Amygdala (tissue), 56 donors: ENCODE measurements around the gene SELENOO.

Experiments used
- DNase-seq, 56 donors: peaks; one replicate each; lab custom pipeline; 2025; lab: John Stamatoyannopoulos, UW

The SELENOO gene

GRCh38 chr22:50226063-50226874 lies 25.5 kb downstream of the SELENOO start:
- DNase-seq: no peak

- no peak for DNase-seq
Measured at GRCh38 chr22:50226875-50227165, 26.0 kb downstream of the SELENOO start.

- no peak for DNase-seq
Measured at GRCh38 chr22:50227579-50228215, 26.9 kb downstream of the SELENOO start.

DNA sequence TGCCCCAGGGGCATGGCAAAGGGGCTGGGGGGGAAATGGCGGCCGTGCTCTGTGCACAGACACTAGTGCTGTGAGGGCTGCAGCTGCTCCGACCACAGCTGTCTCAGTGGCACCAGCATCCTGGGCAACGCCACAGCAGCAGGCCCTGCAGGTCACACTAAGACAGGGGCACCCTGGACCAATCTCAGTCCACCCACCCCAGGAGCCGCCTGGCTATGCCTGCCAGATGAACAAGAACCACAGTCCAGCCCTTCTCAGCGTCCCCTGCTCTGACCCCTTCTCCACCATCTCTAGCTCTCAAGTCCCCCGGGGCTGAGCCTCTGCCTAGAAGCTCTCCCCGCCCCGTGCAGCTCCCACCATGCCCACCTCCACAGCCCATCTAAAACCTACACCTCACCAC lies 27.6 kb downstream of the SELENOO start:
- DNase-seq: no peak

GRCh38 chr22:50229370-50229769 lies 28.6 kb downstream of the SELENOO start:
- no peak for DNase-seq

GRCh38 chr22:50232481-50233151 lies 31.8 kb downstream of the SELENOO start:
- DNase-seq: no peak

DNA sequence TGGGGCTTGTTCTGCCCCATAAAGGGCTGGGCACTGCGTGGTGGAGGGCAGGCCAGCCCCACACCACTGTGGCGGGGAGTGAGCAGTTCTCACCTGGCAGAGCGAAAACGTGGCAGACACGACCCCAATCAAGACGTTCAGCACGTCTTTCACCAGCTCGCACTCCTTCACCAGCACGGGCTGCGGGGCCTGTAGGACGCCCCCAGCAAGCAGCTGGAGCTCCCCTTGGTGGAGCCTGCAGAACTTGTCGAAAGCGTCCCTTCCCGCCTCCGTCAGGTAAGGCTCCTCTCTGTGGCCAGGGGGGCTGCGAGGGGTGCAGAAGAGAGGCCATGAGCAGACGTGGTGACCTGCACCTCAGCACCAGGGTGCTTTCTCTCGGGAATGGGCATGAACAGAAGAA lies 32.4 kb downstream of the SELENOO start:
- DNase-seq: no peak

DNA sequence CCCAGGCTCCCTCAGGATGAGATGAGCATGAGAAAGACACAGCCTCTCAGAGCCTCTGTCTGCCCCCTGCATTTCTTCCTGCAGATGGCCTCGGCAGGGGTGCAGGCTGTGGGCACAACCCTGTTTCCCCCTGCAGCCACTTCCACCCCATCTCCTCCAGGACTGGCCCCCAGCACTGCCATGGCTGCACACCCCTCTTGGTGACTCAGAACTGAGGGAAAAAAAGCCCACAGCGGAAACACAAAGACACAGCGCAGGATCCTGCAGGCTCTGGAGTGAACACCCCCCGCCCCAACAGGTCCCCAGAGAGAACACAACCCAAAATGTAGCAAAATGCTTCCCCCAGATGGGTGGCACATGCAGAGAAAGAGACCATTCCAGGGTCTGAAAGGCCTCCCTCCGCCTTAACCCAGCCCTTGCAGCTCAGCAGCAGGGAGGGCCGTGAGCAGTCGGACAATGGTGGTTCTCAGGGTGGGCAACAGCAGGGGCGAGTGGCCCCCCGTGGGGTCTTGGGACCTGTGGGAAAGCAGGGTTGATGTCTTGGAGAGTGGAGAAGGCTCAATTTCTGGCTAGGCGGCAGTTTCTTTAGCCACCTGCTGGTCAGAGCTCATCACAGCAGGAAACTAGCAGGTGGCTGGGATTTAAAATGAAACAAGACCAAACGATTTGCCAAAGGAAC lies 36.1 kb downstream of the SELENOO start:
- no peak for DNase-seq

GRCh38 chr22:50238755-50239154 lies 37.9 kb downstream of the SELENOO start:
- DNase-seq: no peak

DNA sequence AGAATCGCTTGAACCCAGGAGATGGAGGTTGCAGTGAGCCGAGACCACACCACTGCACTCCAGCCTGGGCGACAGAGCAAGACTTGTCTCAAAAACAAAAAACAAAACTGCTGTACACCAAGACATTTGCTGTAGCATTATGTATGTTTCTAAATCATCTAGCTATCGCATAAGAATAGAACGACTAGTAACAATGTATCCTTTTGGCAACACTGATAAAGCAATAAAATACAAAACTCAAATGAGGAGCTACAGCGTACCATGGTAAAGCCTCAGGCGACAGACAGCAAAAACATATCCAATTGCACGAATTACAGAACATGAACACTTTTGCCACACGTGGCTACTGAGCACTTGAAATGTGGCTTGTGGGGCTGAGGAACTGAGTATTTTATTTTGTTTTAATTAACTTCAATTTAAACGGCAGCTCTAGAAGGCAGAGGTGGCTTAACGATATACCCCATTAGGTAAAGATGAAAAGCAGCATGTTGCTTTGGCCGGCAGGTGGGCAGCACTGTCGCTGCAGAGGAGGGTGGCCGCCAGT lies 41.7 kb downstream of the SELENOO start:
- DNase-seq: no peak

DNA sequence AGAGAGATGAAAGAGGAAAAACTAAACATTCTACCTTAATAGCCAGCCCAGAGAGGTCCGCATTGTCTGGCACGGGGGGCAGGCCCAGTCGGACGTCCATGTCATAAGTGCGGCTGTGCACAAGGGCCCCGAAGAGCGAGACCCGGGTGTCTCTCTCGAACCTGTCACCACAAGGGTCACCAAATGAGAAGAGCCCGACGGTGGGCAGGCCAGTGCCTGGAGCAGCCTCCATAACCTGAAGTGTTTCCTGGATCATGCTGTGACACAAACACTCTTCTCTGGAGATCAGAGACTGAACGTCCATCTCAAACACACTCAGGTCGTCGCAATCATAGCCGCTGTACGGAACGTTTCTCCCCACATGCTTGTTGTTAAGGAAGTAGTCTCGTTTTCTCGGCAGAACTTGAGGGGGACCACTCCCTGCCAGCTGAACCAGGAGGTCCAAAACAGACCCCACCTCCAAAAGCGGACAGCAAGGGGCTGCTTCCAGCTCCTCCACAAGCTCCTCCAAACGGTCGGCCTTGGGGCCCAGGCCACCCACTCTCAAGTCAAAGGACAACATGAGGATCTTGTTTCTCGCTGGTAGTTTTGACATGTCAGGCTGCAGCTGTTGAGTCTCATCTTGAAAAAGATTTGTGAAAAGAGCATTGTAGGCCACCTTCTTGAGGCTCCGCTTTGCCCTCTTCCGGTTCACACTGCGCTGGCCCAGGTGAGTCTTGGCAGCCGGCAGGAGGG lies 43.0 kb downstream of the SELENOO start:
- no peak for DNase-seq

- peak; percentile 53 to 98 (median 88) for DNase-seq
Measured at GRCh38 chr22:50244420-50245213, 43.8 kb downstream of the SELENOO start, which contains the start of gene TUBGCP6. Gene TUBGCP6 (minus strand): TSS chr22:50245023. CDS start chr22:50244459, 564 bp downstream.

GRCh38 chr22:50245214-50246072 lies 44.6 kb downstream of the SELENOO start:
- DNase-seq: no peak

GRCh38 chr22:50246242-50247175 lies 45.7 kb downstream of the SELENOO start:
- DNase-seq: no peak

DNA sequence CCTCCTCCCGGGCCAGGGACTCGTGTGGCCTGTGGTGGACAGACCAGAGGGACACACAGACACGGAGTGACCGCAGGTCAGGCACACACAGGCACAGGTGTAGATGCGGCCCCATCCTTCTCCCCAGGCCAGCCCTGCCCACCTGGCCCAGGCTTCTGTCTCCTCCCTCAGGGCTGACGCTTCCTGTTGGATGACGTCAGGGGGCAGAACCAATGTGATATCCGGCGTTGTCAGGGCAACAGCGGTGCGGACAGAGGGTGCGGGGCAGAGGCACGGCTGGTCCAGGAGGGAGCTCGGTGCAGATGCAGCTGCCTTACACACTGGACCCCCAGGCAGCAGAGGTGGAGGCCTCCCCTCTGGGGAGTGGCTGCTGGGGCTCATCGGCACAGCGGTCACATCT lies 46.9 kb downstream of the SELENOO start:
- peak in 6 of 56 donors; percentile 17 to 47 (median 24) for DNase-seq

DNA sequence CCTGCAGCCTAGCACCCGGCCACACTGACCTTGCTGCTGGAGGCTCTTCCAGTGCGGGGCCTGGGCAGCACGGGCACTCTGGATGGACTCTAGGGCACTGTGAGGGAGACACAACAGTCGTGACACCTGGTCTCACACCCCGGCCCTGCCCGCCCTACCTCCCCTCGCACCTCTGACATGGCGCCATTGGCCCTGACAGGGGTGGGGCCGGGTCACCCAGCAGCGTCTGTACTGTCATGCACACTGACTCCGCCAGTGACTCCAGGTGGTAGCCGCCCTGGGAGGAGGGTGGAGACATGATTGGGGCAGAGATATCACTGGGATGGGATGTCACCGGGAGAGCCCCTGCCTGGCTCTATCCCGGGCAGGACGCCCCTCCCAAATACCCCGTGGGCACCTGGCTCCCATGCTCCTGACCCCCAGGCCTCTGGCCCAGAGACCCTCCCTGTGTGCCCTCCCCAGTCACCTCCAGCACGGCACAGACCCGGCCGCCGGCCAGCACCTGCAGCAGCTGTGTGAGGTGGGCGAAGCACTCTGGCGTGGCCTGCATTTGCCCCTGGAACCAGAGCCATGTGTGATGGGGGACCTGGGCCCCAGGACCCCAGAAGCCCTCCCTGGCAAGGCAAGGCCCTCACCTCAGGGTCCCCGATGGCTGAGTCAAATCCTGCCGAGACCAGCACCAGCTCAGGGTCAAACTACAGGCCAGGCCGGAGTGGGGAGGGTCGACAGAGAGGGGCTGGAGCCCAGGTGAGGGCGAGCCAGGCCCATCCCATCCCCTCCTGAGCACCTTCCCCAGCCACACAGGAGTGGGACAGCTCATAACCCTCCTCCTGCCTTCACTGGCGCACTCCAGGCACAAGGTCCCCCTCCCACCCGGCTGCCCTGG lies 47.6 kb downstream of the SELENOO start:
- DNase-seq: no peak
